ENCODE results near the gene PPARG. TPM values are rescaled to one million over a fixed set of nuclear protein-coding genes. Genes with fewer than 3 reads are reported as not detected.
"Not testable (repeated sequence)": the region's sequence is repeated elsewhere in the genome, so short reads cannot be mapped to it uniquely, and the experiment has no call there.

Gene PPARG
- total and polyA plus RNA-seq, 2 of the 8 experiments (the other 6 are each of a cell fraction or from before 2014, with no cell fraction given) = 0.06 TPM; not detected in 1

DNA sequence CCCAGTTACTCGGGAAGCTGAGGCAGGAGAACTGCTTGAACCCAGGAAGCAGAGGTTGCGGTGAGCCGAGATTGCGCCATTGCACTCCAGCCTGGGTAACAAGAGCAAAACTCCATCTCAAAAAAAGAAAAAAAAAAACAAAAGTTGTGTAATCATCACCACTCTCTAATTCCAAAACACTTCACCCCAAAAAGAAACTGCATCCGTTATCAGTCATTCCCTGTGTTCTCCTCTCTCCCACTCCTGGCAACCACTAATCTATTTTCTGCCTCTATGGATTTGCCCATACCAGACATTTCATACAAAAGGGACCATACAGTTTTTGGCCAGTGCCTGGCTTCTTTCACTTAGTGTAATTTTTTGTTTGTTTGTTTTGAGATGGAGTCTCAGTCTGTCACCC, 12.0 kb upstream of the PPARG start:
- H2BK5ac ChIP-seq (ENCODE audit: low read depth, low read length); FAIRE-seq; H3K23ac ChIP-seq (ENCODE audit: insufficient read length); H3K27ac ChIP-seq (ENCODE audit: low read depth, low read length); H2BK120ac ChIP-seq (replicated peaks; ENCODE audit: low read depth, low read length); H3K36me3 ChIP-seq (ENCODE audit: control insufficient read depth in 2 of 4, insufficient read depth in 4 of 4, low read length in 3 of 4); CTCF ChIA-PET (ENCODE audit: partially characterized antibody); H3K18ac ChIP-seq (ENCODE audit: extremely low read depth, low read length); H3K4me2 ChIP-seq (ENCODE audit: insufficient read depth in 1 of 2, low read depth in 2 of 2, low read length in 2 of 2); DNase-seq (ENCODE audit: low read depth in 1 of 2, low spot score in 2 of 2); H4K91ac ChIP-seq (replicated peaks; ENCODE audit: insufficient read length, low read length); H3K4ac ChIP-seq (replicated peaks; ENCODE audit: insufficient read length, low read depth, low read length); H3K23me2 ChIP-seq (ENCODE audit: low read depth, low read length); H3K56ac ChIP-seq (replicated peaks; ENCODE audit: insufficient read length, low read depth, low read length); H3K79me1 ChIP-seq (ENCODE audit: low read depth, low read length); H2BK12ac ChIP-seq (ENCODE audit: low read depth, low read length); H3K27me3 ChIP-seq (replicated peaks in 1 of 4; ENCODE audit: control insufficient read depth in 3 of 4, extremely low read depth in 1 of 4, insufficient read depth in 3 of 4, low read length in 3 of 4); H4K5ac ChIP-seq (ENCODE audit: insufficient read length, low read depth, low read length); H3K4me1 ChIP-seq (replicated peaks in 1 of 4; ENCODE audit: control insufficient read depth in 3 of 4, insufficient read depth in 4 of 4, low read length in 3 of 4); H4K8ac ChIP-seq (ENCODE audit: extremely low read depth, insufficient read depth, low read length); H3K14ac ChIP-seq (ENCODE audit: insufficient read length); H3K79me2 ChIP-seq (ENCODE audit: control insufficient read depth in 1 of 2, insufficient read depth in 2 of 2, low read length in 2 of 2); H2BK15ac ChIP-seq (ENCODE audit: low read length); H2AFZ ChIP-seq (ENCODE audit: low read length); H2BK20ac ChIP-seq (ENCODE audit: low read length); H3K9ac ChIP-seq (replicated peaks in 1 of 4; ENCODE audit: extremely low read depth in 1 of 4, low read depth in 3 of 4, low read length in 3 of 4); H4K20me1 ChIP-seq (replicated peaks in 1 of 2; ENCODE audit: control insufficient read depth in 1 of 2, insufficient read depth in 2 of 2, low read length in 2 of 2); H3K9me3 ChIP-seq (ENCODE audit: insufficient read depth in 2 of 2, low read depth in 1 of 2, low read length in 1 of 2); H3K4me3 ChIP-seq (ENCODE audit: extremely low read depth in 1 of 4, insufficient read depth in 2 of 4, low read depth in 3 of 4, low read length in 4 of 4); H2AK5ac ChIP-seq (ENCODE audit: low read depth, low read length): not testable (repeated sequence)
- POLR2A ChIA-PET (ENCODE audit: partially characterized antibody) = interaction anchor here (1.3 kb wide), 1 partner anchor 117 kb away, joined by 3 read pairs; no protein-coding TSS in a partner anchor
- WGBS, 2 experiments (ENCODE audit: extremely low coverage in 1 of 2, insufficient coverage in 1 of 2, insufficient read length in 1 of 2, insufficient replicate concordance in 2 of 2, low coverage in 1 of 2, low lambda C conversion rate in 2 of 2, missing lambda C conversion rate in 1 of 2) = 95% methylated on average over 5 of the region's 5 CpGs; no CpG with 5 or more reads in 1 of the 2 experiments
